Stimulated activated CD4-positive, alpha-beta T cell treated with anti-CD3 and anti-CD28 coated beads, TNF-alpha, amount 100 ng/mL, for 4 hours (primary cell): Measurements from ENCODE around the gene RNF25.
A peak's percentile ranks its signal among the peaks of the same experiment; 100 is the strongest.

ENCODE experiments used
- DNase-seq, 3 experiments: peaks; one replicate each; pipeline ENCODE4 v3.0.0-alpha.2; 2020; ENCODE audit warnings: low read depth in 3 of 3

Gene RNF25, protein sequence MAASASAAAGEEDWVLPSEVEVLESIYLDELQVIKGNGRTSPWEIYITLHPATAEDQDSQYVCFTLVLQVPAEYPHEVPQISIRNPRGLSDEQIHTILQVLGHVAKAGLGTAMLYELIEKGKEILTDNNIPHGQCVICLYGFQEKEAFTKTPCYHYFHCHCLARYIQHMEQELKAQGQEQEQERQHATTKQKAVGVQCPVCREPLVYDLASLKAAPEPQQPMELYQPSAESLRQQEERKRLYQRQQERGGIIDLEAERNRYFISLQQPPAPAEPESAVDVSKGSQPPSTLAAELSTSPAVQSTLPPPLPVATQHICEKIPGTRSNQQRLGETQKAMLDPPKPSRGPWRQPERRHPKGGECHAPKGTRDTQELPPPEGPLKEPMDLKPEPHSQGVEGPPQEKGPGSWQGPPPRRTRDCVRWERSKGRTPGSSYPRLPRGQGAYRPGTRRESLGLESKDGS

DNA sequence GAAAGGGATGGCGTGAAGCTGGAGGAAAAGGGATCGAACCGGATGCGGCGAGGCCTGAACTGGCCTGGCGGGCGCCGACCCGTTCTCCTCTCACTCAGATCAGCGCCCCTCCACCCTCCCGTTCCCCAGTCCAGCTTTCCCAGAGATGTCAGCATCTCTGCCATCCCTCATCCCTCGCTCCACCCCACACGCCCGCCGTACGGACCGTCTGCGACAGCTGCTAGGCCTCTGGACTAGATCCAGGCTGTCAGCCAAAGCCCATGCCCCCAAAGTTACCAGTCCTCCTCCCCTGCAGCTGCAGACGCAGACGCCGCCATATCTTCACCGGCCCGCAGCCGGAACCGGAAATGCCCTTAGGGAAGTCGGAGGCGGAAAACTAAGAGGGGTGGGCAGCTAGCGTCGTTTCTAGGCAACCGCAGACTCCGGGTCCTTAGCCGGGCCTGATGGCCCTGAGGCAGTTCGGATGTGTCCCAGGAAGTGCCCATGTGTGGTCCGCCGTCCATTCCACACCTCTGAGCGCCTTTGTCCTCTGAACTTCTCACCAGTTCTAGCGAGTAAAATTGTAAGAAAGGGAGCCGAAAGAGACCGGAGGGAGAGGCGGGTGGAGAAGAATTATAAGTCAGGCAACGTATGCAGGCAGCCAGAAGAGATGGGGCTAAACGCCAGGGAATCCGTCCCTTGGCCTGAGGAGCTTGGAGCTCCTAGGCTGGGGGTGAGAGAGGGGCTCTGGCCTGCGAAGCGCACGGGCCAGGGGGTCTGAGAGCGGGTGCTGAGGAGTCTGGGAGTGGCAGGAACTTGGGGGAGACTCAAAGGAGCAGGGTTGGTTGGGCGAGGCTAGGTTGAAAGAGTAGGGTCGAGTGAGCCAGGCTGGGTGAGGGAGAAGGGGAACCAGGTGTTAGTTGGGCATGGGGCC, at the start of gene RNF25, which contains the start of gene STK36:
RNF25 (minus strand) TSS at position 349 of the 913 bp plus-strand sequence; CDS start at position 317, 32 bp downstream.
STK36 (plus strand) TSS at position 433 of the 913 bp plus-strand sequence. CDS start 744 bp downstream, outside the sequence.
- DNase-seq, result peak; percentile 60 to 66 (median 60)

- DNase-seq, result no peak
These were observed 49.7 kb upstream of the RNF25 start for GRCh38 chr2:218721488-218721887.

DNA sequence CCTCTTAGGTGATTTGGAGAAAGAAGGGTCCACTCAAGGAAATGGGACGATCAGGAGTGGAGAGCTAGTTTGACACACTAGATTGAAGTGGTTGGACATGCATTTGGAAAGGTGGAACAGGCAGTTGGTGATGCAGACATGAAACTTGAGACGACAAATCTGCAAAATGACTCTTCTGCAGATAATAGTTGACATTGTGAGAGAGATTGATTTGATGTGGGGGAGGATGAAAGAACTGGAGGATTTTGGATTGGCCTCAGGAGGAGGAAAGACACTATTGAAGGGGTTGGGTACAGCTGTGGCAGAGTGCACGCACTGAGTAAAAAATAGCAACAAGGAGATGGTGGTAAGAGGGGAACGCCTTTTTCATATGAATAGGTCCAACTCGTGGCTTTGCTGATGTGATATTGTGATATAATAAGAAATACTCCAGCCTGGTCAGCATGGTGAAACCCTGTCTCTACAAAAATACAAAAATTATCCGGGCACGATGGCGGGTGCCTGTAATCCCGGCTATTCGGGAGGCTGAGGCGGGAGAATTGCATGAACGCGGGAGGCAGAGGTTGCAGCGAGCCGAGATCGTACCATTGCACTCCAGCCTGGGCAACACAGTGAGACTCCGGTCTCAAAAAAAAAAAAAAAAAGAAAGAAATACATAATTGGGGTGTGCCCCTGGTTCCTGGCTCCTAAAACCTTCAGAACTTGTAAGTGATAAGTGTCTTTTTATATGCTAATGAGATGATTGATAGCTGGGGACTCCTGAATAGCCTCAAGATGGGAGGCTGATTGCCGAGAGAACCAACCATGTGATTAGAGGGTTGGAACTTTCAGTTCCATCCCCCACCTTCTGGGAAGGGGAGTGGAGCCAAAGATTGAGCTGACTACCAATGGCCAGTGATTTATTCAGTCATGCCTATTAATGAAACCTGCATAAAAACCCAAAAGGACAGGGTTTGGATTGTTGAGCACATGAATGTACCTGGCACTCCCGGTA, 48.5 kb upstream of the RNF25 start:
- DNase-seq, result no peak

- DNase-seq, result no peak
These were observed 47.7 kb upstream of the RNF25 start for GRCh38 chr2:218719457-218719856.

GRCh38 chr2:218718058-218718457, 46.3 kb upstream of the RNF25 start:
- no peak for DNase-seq

GRCh38 chr2:218717262-218717661, 45.5 kb upstream of the RNF25 start:
- DNase-seq, result no peak

- no peak for DNase-seq
These were observed 44.3 kb upstream of the RNF25 start for GRCh38 chr2:218716070-218716469.

- no peak for DNase-seq
These were observed 42.1 kb upstream of the RNF25 start for GRCh38 chr2:218713922-218714321.

- no peak for DNase-seq
These were observed 39.7 kb upstream of the RNF25 start for GRCh38 chr2:218711550-218711929.

- DNase-seq, result peak; percentile 97 to 98 (median 97)
These were observed 39.1 kb upstream of the RNF25 start, which contains the start of gene TTLL4 for GRCh38 chr2:218710687-218711549. Gene TTLL4 (plus strand): TSS chr2:218710835. CDS start chr2:218737677, 26,842 bp downstream.

DNA sequence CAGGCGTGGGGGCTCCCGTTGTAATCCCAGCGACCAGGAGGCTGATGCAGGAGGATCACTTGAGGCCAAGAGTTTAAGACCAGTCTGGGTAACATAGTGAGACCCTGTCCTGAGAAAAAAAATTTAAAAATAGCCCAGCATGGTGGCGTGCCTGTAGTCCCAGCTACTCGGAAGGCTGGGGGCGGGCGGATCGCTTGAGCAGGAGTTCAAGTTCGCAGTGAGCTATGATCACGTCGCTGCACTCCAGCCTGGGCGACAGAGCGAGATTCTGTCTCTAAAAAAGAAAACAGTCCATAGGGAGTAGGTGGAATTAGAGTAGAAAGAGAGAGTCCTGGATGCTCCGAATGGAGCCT, 38.5 kb upstream of the RNF25 start:
- DNase-seq, result no peak

DNA sequence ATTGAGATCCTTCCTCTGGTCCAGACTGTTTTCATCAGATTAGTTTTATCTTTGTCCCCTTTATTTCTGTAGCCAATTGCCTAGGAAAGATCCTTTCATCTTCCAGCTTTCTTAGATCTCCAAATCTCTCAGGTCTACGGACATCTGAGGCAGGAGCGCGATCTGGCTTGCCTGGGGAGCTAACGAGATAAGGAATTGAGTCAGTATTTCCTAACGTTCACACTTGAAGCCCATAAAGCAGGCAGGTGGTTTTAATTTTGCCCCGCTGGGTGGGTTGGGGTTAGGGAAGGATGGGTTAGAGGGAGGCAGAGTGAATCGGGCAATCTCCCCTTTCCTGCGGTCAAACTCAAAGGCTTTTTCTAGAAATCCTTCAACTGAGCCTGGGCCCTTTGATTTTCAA, 38.1 kb upstream of the RNF25 start:
- DNase-seq, result no peak

- DNase-seq, result no peak
These were observed 36.3 kb upstream of the RNF25 start for GRCh38 chr2:218708086-218708485.

DNA sequence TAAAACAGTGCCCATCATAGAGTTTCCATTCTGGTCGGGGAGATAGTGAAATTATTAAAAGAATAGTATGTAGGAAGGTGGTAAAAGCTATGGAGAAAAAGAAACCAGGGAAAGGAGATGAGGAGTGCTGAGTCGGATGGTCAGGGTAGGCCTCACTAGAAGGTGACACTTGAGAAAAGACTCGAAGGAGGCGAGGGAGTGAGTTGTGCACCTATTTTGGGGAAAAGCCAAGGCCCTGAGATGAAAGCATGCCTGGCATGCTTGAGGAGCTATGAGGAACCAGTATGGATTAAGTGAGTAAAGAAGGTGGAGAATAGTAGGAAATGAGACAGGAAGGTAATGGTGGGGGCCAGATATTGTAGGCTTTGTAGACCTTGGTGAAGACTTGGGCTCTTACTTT, 31.5 kb upstream of the RNF25 start:
- DNase-seq, result no peak

- DNase-seq, result no peak
These were observed 30.0 kb upstream of the RNF25 start for GRCh38 chr2:218701806-218702205.

- DNase-seq, result no peak
These were observed 27.1 kb upstream of the RNF25 start for GRCh38 chr2:218698885-218699284.

- no peak for DNase-seq
These were observed 22.8 kb upstream of the RNF25 start for GRCh38 chr2:218694405-218695145.

- DNase-seq, result no peak
These were observed 19.4 kb upstream of the RNF25 start for GRCh38 chr2:218691234-218691633.

- peak in 1 of 3 experiments; percentile 9 for DNase-seq
These were observed 15.7 kb upstream of the RNF25 start for GRCh38 chr2:218687400-218688060.
